A549 (cell line): ENCODE data around the gene TOM1L1. TPM values are rescaled to one million over a fixed set of nuclear protein-coding genes. Genes with fewer than 3 reads are reported as not detected.

Experiments
- ATAC-seq, 2 experiments: fragments of 200-7000 bp in 1 of 2; fragments of >200 bp in 1 of 2; cut with Nextera tagmentation in 1 of 2; cut with Tn5 transposase in 1 of 2; 3 replicates each; pipeline versions ENCODE4 v1.8.0 to v1.9.1; 2018 to 2020; ENCODE audit warnings: mild to moderate bottlenecking in 1 of 2, moderate library complexity in 1 of 2
- CTCF ChIA-PET: fragments of 300-600 bp; sonication (Branson Sonifier 250); formaldehyde crosslinking; extraction: SDS; loops from one replicate; lab custom pipeline; 2021; ENCODE audit warnings: antibody characterized with exemption, inconsistent platforms; lab: Yijun Ruan, JAX
- POLR2A ChIA-PET: fragments of 350-600 bp; formaldehyde crosslinking; extraction: SDS; loops from one replicate; lab custom pipeline; 2021; ENCODE audit warnings: antibody characterized with exemption, inconsistent platforms; lab: Yijun Ruan, JAX
- DNase-seq, 2 experiments: peaks; one replicate each; pipeline versions ENCODE4 v3.0.0 to v3.0.0-alpha.2; 2011 to 2016; ENCODE audit warnings: low read depth in 1 of 2, low spot score in 1 of 2
- FAIRE-seq: peaks from 2 replicates; lab custom pipeline; 2011; peaks lifted over from hg19 to GRCh38; lab: Jason Lieb, UNC
- H3K27ac ChIP-seq, 2 experiments: fragments of >200 bp; sonication (Bioruptor Twin); formaldehyde crosslinking; 3 replicates each; pipeline ENCODE4 v1.5.1; 2016 to 2017
- H3K4me1 ChIP-seq: fragments of >200 bp; sonication (Bioruptor Twin); formaldehyde crosslinking; 3 replicates; pipeline ENCODE4 v1.6.1; 2016
- H3K4me2 ChIP-seq: fragments of >200 bp; sonication (Bioruptor Twin); formaldehyde crosslinking; 3 replicates; pipeline ENCODE4 v1.6.1; 2016
- H3K4me3 ChIP-seq: fragments of >200 bp; sonication (Bioruptor Twin); formaldehyde crosslinking; 3 replicates; pipeline ENCODE4 v1.5.1; 2016
- H3K9me3 ChIP-seq: fragments of >200 bp; sonication (Bioruptor Twin); formaldehyde crosslinking; 3 replicates; pipeline ENCODE4 v1.6.1; 2016
- BCL3 ChIP-seq: fragments of >200 bp; sonication (Bioruptor Twin); formaldehyde crosslinking; IDR thresholded peaks from 3 replicates; pipeline ENCODE4 v1.6.1; 2016
- BHLHE40 ChIP-seq: IDR thresholded peaks from 2 replicates; pipeline ENCODE4 v1.6.1; 2012; ENCODE audit warnings: low read depth, low read length, inconsistent platforms
- CHD4 ChIP-seq: fragments of 200-600 bp; sonication (generic); IDR thresholded peaks from 2 replicates; pipeline ENCODE4 v1.6.1; 2016; ENCODE audit warnings: antibody characterized with exemption, mild to moderate bottlenecking, borderline replicate concordance
- CTCF ChIP-seq: fragments of >200 bp; sonication (Bioruptor Twin); formaldehyde crosslinking; IDR thresholded peaks from 3 replicates; pipeline ENCODE4 v1.5.1; 2016
- E2F6 ChIP-seq: IDR thresholded peaks from 2 replicates; pipeline ENCODE4 v1.6.1; 2012; ENCODE audit warnings: low read depth, borderline replicate concordance
- EHF ChIP-seq: fragments of 250-450 bp; sonication (Bioruptor Pico); IDR thresholded peaks from 2 replicates; pipeline ENCODE4 v1.5.0; 2020; ENCODE audit warnings: mild to moderate bottlenecking
- EHMT2 ChIP-seq: fragments of 200-600 bp; sonication (generic); IDR thresholded peaks from 2 replicates; pipeline ENCODE4 v1.6.1; 2016; ENCODE audit warnings: antibody characterized with exemption, low read depth, mild to moderate bottlenecking, moderate library complexity
- EP300 ChIP-seq, 2 experiments: fragments of >200 bp; sonication (Bioruptor Twin); formaldehyde crosslinking; IDR thresholded peaks; 2 replicates in 1 of 2; 3 replicates in 1 of 2; pipeline ENCODE4 v1.6.1; 2016 to 2017
- GATA3 ChIP-seq: IDR thresholded peaks from 2 replicates; pipeline ENCODE4 v1.6.1; 2012; ENCODE audit warnings: borderline replicate concordance
- HEYL ChIP-seq: fragments of 250-450 bp; sonication (Bioruptor Pico); IDR thresholded peaks from 2 replicates; pipeline ENCODE4 v1.8.0; 2021; ENCODE audit warnings: mild to moderate bottlenecking, moderate library complexity
- HMGXB4 ChIP-seq: fragments of 250-450 bp; sonication (Bioruptor Pico); IDR thresholded peaks from 2 replicates; pipeline ENCODE4 v1.5.0; 2021; ENCODE audit warnings: mild to moderate bottlenecking, moderate library complexity, borderline replicate concordance
- JUN ChIP-seq, 2 experiments: fragments of >200 bp; sonication (Bioruptor Twin); formaldehyde crosslinking; IDR thresholded peaks; 2 replicates in 1 of 2; 3 replicates in 1 of 2; pipeline ENCODE4 v1.6.1; 2016 to 2017
- JUNB ChIP-seq: fragments of >200 bp; sonication (Bioruptor Twin); formaldehyde crosslinking; IDR thresholded peaks from 2 replicates; pipeline ENCODE4 v1.6.1; 2016
- MAFK ChIP-seq: fragments of 450-650 bp; IDR thresholded peaks from 2 replicates; pipeline ENCODE4 v1.6.1; 2014; ENCODE audit not compliant: partially characterized antibody
- MYC ChIP-seq: IDR thresholded peaks from 2 replicates; pipeline ENCODE4 v1.6.1; 2012; ENCODE audit warnings: mild to moderate bottlenecking, inconsistent platforms, low read length, improper control_type of control experiment, borderline replicate concordance
- NFE2L2 ChIP-seq: fragments of 150-350 bp; conservative IDR thresholded peaks from 2 replicates; pipeline ENCODE4 v1.6.1; 2014; ENCODE audit warnings: low read length
- PBX3 ChIP-seq: IDR thresholded peaks from 2 replicates; pipeline ENCODE4 v1.6.1; 2012
- RCOR1 ChIP-seq: fragments of 150-350 bp; IDR thresholded peaks from 2 replicates; pipeline ENCODE4 v1.6.1; 2014; ENCODE audit warnings: antibody characterized with exemption, low read length, low read depth
- SMC3 ChIP-seq: fragments of >200 bp; sonication (Bioruptor Twin); formaldehyde crosslinking; IDR thresholded peaks from 3 replicates; pipeline ENCODE4 v1.6.1; 2018; ENCODE audit warnings: inconsistent platforms
- SREBF2 ChIP-seq: fragments of 450-650 bp; IDR thresholded peaks from 2 replicates; pipeline ENCODE4 v1.6.1; 2014; ENCODE audit warnings: mild to moderate bottlenecking, moderate library complexity
- ZC3H11A ChIP-seq: fragments of 450-650 bp; IDR thresholded peaks from 2 replicates; pipeline ENCODE4 v1.6.1; 2014; ENCODE audit warnings: antibody characterized with exemption, mild to moderate bottlenecking
- ZNF302 ChIP-seq: fragments of 250-450 bp; sonication (Bioruptor Pico); IDR thresholded peaks from 2 replicates; pipeline ENCODE4 v1.9.0; 2021; ENCODE audit warnings: inconsistent platforms, mild to moderate bottlenecking, moderate library complexity
- WGBS: methylation state at CpG from one replicate; pipeline ENCODE4 v1.1.6; 2017; ENCODE audit errors: missing lambda C conversion rate; 5-methylcytosine and 5-hydroxymethylcytosine counted together
- polyA plus RNA-seq, 4 experiments: library from polyadenylated mRNA; depleted of rRNA in 3 of 4; stranded (reverse); fragments of >200 nt; fragmentation: RNase III in 1 of 4; extraction: RNeasy Plus Mini Kit Qiagen cat#74134 plus additional on column Dnase treatment in 1 of 4; gene quantifications; 2 replicates in 3 of 4; 3 replicates in 1 of 4; pipeline ENCODE4 v1.2.3, GENCODE V29; 2011 to 2017

Gene TOM1L1
- polyA plus RNA-seq, 2 of the 4 experiments (the other 2 are of a cell fraction) = 53.4 to 117 TPM

- 86% methylated on average over 3 of the region's 3 CpGs for WGBS
- DNase-seq (no peak), FAIRE-seq (no peak), ATAC-seq (no peak; a peak in 1 of 6 replicates)
- no peak overlapping the region for H3K27ac ChIP-seq
- H3K4me2 ChIP-seq = no peak overlapping the region
- TF ChIP-seq EHF (CRISPR knock-in tag) (no peak), CHD4 (no peak), ZC3H11A (no peak), EHMT2 (no peak), E2F6 (no peak), GATA3 (no peak), MAFK (no peak), RCOR1 (no peak), CTCF (no peak), MYC (no peak), JUNB (no peak), EP300 (IDR thresholded peaks at IDR 0.05) (no peak), HEYL (CRISPR knock-in tag) (no peak), ZNF302 (no peak), BCL3 (no peak), BHLHE40 (no peak), NFE2L2 (no peak), PBX3 (no peak)
- ChIA-PET CTCF (interaction anchor here (1.7 kb wide), 1 partner anchor 36 kb away, joined by 5 read pairs; no protein-coding TSS in a partner anchor), POLR2A (no interaction called here)
- H3K9me3 ChIP-seq = no peaks in the 10 kb centered on the region
- no peak overlapping the region for H3K4me3 ChIP-seq
- H3K4me1 ChIP-seq = no peaks in the 10 kb centered on the region
Measured at GRCh38 chr17:54956791-54957190, 56.1 kb downstream of the TOM1L1 start.

GRCh38 chr17:54967621-54968261, 67.1 kb downstream of the TOM1L1 start:
- ChIA-PET CTCF (interaction anchor here (1.0 kb wide), 1 partner anchor 17 kb away, joined by 3 read pairs; no protein-coding TSS in a partner anchor), POLR2A (interaction anchor here (0.6 kb wide), 1 partner anchor 524 kb away, joined by 11 read pairs; no protein-coding TSS in a partner anchor)
- no peak for FAIRE-seq
- peak overlapping the region; percentile 94 for H3K4me2 ChIP-seq
- no peaks in the 10 kb centered on the region for H3K9me3 ChIP-seq
- WGBS = under 1% methylated on average over 21 of the region's 21 CpGs
- H3K4me1 ChIP-seq = peaks cover 32% of the 10 kb centered on the region
- peak overlapping the region; percentile 76 for H3K4me3 ChIP-seq
- H3K27ac ChIP-seq = peak overlapping the region; percentile 88 to 94
- peak; percentile 35 to 52 for ATAC-seq
- peak; percentile 45 to 64 for DNase-seq
- TF ChIP-seq SMC3 (peak; percentile 36; the same call in 1 of the 3 replicates), JUN (IDR thresholded peaks at IDR 0.05) (0 out of 5 replicates have a peak, but pooled peaks of 1 of the 2 experiments have one; percentile 2), HMGXB4 (CRISPR knock-in tag) (0 out of 2 replicates have a peak, but pooled peaks have one; percentile 16), SREBF2 (no peak), CTCF (peak; percentile 54; the same call in 1 of the 3 replicates)
- TF ChIP-seq, all 56 proteins: peak for 4
